CD4-positive, alpha-beta T cell (primary cell): ENCODE measurements around the gene SND1. TPM values are rescaled to one million over a fixed set of nuclear protein-coding genes. Genes with fewer than 3 reads are reported as not detected.
A peak's percentile ranks its signal among the peaks of the same experiment; 100 is the strongest.

Experiments used
- ATAC-seq: fragments of 200-7000 bp; cut with Tn5 transposase; one replicate; pipeline ENCODE4 v1.10.0; 2022; ENCODE audit warnings: mild to moderate bottlenecking; ENCODE audit not compliant: poor library complexity
- CTCF ChIA-PET: fragments of 350-600 bp; sonication (Branson Sonifier 250); formaldehyde crosslinking; loops from one replicate; lab custom pipeline; 2021; ENCODE audit warnings: antibody characterized with exemption, inconsistent platforms; lab: Charles Lee
- POLR2A ChIA-PET: fragments of 350-600 bp; sonication (Branson Sonifier 250); formaldehyde crosslinking; loops from one replicate; lab custom pipeline; 2021; ENCODE audit warnings: antibody characterized with exemption, inconsistent platforms; lab: Charles Lee
- DNase-seq, 14 experiments: peaks; one replicate each; pipeline ENCODE4 v3.0.0-alpha.2; 2013 to 2020; ENCODE audit warnings: mixed read lengths in 2 of 14
- H3K27ac ChIP-seq, 2 donors: one replicate each; pipeline versions ENCODE4 v1.5.1 to v1.7.0; 2013; ENCODE audit warnings: low read length in 2 of 2, low read depth in 1 of 2, mild to moderate bottlenecking in 1 of 2
- H3K27me3 ChIP-seq, 2 experiments: 1 replicate in 1 of 2; 2 replicates in 1 of 2; pipeline versions ENCODE4 v1.6.1 to v1.7.0; 2013; ENCODE audit warnings: low read length in 2 of 2, control low read depth in 1 of 2, mild to moderate bottlenecking in 1 of 2, moderate library complexity in 1 of 2; ENCODE audit not compliant: insufficient read depth in 2 of 2, control insufficient read depth in 1 of 2
- H3K36me3 ChIP-seq: one replicate; pipeline ENCODE4 v1.6.1; 2013; ENCODE audit warnings: low read length, control low read depth; ENCODE audit not compliant: insufficient read depth
- H3K4me1 ChIP-seq: one replicate; pipeline ENCODE4 v1.6.1; 2013; ENCODE audit warnings: low read length, control low read depth; ENCODE audit not compliant: insufficient read depth
- H3K4me3 ChIP-seq: one replicate; pipeline ENCODE4 v1.5.1; 2013; ENCODE audit warnings: mild to moderate bottlenecking, low read length, moderate library complexity
- H3K9me3 ChIP-seq, 2 experiments: 1 replicate in 1 of 2; 2 replicates in 1 of 2; pipeline versions ENCODE4 v1.6.1 to v1.7.0; 2013; ENCODE audit warnings: low read length in 2 of 2, mild to moderate bottlenecking in 2 of 2, control low read depth in 1 of 2, moderate library complexity in 1 of 2; ENCODE audit not compliant: control insufficient read depth in 1 of 2, insufficient read depth in 1 of 2
- H3K27ac Mint-ChIP-seq: one replicate; pipeline ENCODE4 v1.8.0; 2020; ENCODE audit warnings: mixed read lengths
- H3K27me3 Mint-ChIP-seq: one replicate; pipeline ENCODE4 v1.8.0; 2021; ENCODE audit warnings: mixed read lengths
- H3K36me3 Mint-ChIP-seq: one replicate; pipeline ENCODE4 v1.8.0; 2021; ENCODE audit warnings: low read depth, mixed read lengths
- H3K4me1 Mint-ChIP-seq: one replicate; pipeline ENCODE4 v1.8.0; 2021; ENCODE audit warnings: low read depth, mixed read lengths
- H3K4me3 Mint-ChIP-seq: one replicate; pipeline ENCODE4 v1.8.0; 2020; ENCODE audit warnings: mild to moderate bottlenecking, mixed read lengths
- H3K9me3 Mint-ChIP-seq: one replicate; pipeline ENCODE4 v1.8.0; 2020; ENCODE audit warnings: mixed read lengths
- CTCF ChIP-seq: fragments of 200-600 bp; IDR thresholded peaks from one replicate; pipeline ENCODE4 v1.8.0; 2022; ENCODE audit warnings: antibody characterized with exemption, mild to moderate bottlenecking
- intact Hi-C, 2 experiments: fragments of 100-400 bp; cut with DNase I in 1 of 2; cut with micrococcal nuclease in 1 of 2; formaldehyde crosslinking; loops; one replicate each; pipeline versions ENCODE4 v1.15.1 to v1.9.0; 2023 to 2025; cut with DNase I, micrococcal nuclease
- total RNA-seq, 174 experiments: library from RNA in 2 of 174; stranded (reverse) in 2 of 174; gene quantifications; one replicate each; pipeline ENCODE4 v1.2.3 and lab custom pipeline; 2021 to 2026

The SND1 gene
- total RNA-seq, 2 experiments from 2014 or later: 104 to 113 TPM

GRCh38 chr7:128053991-128054390, 402.0 kb downstream of the SND1 start:
- intact Hi-C loops: no loop called here
- ChIA-PET POLR2A (no interaction called here), CTCF (no interaction called here)
- no peak overlapping the region for H3K4me3 Mint-ChIP-seq
- H3K4me3 ChIP-seq: no peak overlapping the region
- ATAC-seq (no peak), DNase-seq (no peak)
- no peaks in the 10 kb centered on the region for H3K9me3 ChIP-seq
- no peaks in the 10 kb centered on the region for H3K36me3 Mint-ChIP-seq
- H3K4me1 ChIP-seq: peaks cover 23% of the 10 kb centered on the region
- TF ChIP-seq CTCF: no peak
- no peaks in the 10 kb centered on the region for H3K36me3 ChIP-seq
- no peaks in the 10 kb centered on the region for H3K9me3 Mint-ChIP-seq
- H3K27ac Mint-ChIP-seq: no peak overlapping the region
- no peaks in the 10 kb centered on the region for H3K27me3 ChIP-seq
- H3K4me1 Mint-ChIP-seq: peaks cover 80% of the 10 kb centered on the region
- H3K27ac ChIP-seq: no peak overlapping the region
- no peaks in the 10 kb centered on the region for H3K27me3 Mint-ChIP-seq

GRCh38 chr7:128054511-128054910, 402.5 kb downstream of the SND1 start:
- no peak for TF ChIP-seq CTCF
- no peaks in the 10 kb centered on the region for H3K36me3 ChIP-seq
- H3K27ac Mint-ChIP-seq: no peak overlapping the region
- H3K9me3 ChIP-seq: no peaks in the 10 kb centered on the region
- no peaks in the 10 kb centered on the region for H3K36me3 Mint-ChIP-seq
- DNase-seq (no peak), ATAC-seq (no peak)
- no peak overlapping the region for H3K4me3 ChIP-seq
- H3K27me3 Mint-ChIP-seq: no peaks in the 10 kb centered on the region
- H3K27me3 ChIP-seq: no peaks in the 10 kb centered on the region
- intact Hi-C loops: no loop called here
- POLR2A ChIA-PET: no interaction called here
- no peaks in the 10 kb centered on the region for H3K9me3 Mint-ChIP-seq
- CTCF ChIA-PET: no interaction called here
- no peak overlapping the region for H3K4me3 Mint-ChIP-seq
- H3K4me1 ChIP-seq: peaks cover 27% of the 10 kb centered on the region
- H3K4me1 Mint-ChIP-seq: peaks cover 80% of the 10 kb centered on the region
- no peak overlapping the region for H3K27ac ChIP-seq

GRCh38 chr7:128055637-128056036, 403.6 kb downstream of the SND1 start:
- DNase-seq: no peak
- H3K9me3 ChIP-seq: no peaks in the 10 kb centered on the region
- H3K4me1 ChIP-seq: peaks cover 38% of the 10 kb centered on the region
- Mint-ChIP-seq H3K9me3 (no peaks in the 10 kb centered on the region), H3K4me1 (peaks cover 83% of the 10 kb centered on the region), H3K36me3 (no peaks in the 10 kb centered on the region), H3K27me3 (no peaks in the 10 kb centered on the region), H3K4me3 (no peak overlapping the region), H3K27ac (peak overlapping the region; percentile 9)
- no peak overlapping the region for H3K27ac ChIP-seq
- no peaks in the 10 kb centered on the region for H3K27me3 ChIP-seq
- intact Hi-C loops: loop anchor here (5.0 kb wide), 1 partner anchor 52 kb away; no protein-coding TSS in a partner anchor
- no peak for TF ChIP-seq CTCF
- H3K36me3 ChIP-seq: no peaks in the 10 kb centered on the region
- ChIA-PET CTCF (no interaction called here), POLR2A (interaction anchor here (0.7 kb wide), 1 partner anchor 24 kb away, joined by 3 read pairs; the partner anchor contains the start of gene LRRC4)
- no peak for ATAC-seq
- H3K4me3 ChIP-seq: no peak overlapping the region
